ENCODE data around the gene TFF3. TPM values are rescaled to one million over a fixed set of nuclear protein-coding genes. Genes with fewer than 3 reads are reported as not detected.
A peak's percentile ranks its signal among the peaks of the same experiment; 100 is the strongest.

The TFF3 gene
- total RNA-seq, 2 donors from 2014 or later = 5.0 TPM

DNA sequence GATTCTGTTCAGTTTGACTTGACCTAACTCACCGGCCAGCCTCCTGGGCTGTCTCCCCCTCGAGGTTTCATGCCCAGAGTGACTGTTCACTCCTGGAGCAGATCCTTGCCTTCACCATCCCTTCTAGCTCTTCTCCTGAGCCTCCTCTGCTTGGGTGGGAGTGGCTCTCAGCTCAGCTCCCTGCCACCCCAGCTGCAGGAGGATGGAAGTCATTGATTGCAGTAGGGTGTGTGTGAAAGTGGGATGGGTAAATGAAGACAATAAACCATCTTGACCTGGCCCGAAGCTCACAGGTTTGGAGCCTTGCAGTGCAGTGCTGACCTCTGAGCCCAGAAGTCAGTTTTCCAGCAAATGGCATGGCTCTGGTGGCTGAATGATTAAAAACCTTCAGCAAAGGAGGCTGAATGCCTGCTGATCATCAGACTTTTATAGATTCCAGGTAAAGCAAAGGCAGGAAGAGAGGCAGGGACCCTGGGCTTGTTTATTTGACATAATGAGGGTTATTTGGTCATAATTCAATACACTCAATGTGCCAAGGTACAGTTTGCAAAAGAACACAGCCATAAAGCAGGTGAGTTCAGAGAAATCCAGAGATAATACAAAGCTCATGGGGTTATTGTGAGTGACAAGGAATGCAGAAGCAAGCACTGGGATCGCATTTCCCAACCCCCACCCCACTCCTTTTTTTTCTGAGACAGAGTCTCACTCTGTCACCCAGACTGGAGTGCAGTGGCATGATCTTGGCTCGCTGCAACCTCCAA lies 17.5 kb upstream of the TFF3 start:
- Histone ChIP-seq H3K4me3 (no peak overlapping the region), H3K27ac (no peak overlapping the region), H3K27me3 (no peaks in the 10 kb centered on the region), H3K9me3 (peaks cover 0 to 11% of the 10 kb centered on the region in 2 donors), H3K36me3 (no peaks in the 10 kb centered on the region), H3K4me1 (no peaks in the 10 kb centered on the region)
- no peak for TF ChIP-seq CTCF (IDR thresholded peaks at IDR 0.05)
- DNase-seq (ENCODE audit: low spot score) = peak; percentile 13

- Histone ChIP-seq H3K36me3 (no peaks in the 10 kb centered on the region), H3K4me1 (no peaks in the 10 kb centered on the region), H3K27ac (no peak overlapping the region), H3K9me3 (peaks cover 0 to 11% of the 10 kb centered on the region in 2 donors), H3K27me3 (no peaks in the 10 kb centered on the region), H3K4me3 (no peak overlapping the region)
- no peak for DNase-seq (ENCODE audit: low spot score)
- no peak for TF ChIP-seq CTCF (IDR thresholded peaks at IDR 0.05)
These were observed 16.5 kb upstream of the TFF3 start for GRCh38 chr21:42331660-42332059.

DNA sequence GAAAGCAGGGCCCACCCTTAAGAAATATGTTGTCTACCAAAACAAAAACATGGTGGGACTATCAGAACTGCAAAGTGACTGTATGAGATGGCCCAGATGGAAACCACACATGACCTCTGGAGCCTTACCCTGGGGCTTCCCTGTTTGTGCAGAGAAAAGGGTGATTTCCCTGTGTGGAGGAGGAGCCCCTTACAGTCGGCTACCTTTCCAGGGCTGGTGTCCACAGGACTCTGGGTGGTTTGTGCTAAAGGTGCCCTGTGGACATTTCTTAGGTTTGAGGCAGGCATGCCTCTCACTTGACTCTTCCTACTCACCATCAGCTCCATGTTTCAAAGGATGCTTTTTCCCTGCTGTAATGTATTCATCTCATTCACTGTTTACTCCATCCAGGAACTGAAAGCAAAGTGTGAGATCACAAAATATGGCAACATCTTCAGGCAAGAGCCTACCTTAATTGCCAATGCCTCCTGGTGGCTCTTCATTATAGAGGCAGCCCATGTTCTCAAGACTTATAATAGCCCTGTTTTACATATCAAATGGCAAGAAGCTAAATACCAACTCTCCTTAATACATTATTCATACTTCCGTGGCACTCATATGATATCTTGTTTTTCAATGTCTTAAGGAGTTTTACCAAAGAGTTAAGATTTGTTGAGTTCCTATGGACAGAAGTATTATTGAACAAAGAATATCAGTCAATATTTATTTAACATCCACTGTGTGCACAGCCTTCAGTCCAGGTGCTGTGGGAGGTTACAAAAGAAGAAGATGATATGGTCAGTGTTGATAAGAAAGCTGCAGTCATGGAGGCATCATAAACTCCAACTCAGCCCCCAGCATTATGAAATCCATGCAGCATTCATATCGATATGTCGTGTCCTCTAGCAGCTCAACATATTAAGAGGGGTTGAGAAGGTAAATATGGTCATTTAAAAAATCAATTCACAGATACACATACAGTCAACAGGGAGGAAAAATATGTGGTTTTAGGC lies 15.5 kb upstream of the TFF3 start:
- Histone ChIP-seq H3K27ac (no peak overlapping the region), H3K4me3 (no peak overlapping the region), H3K9me3 (peaks cover 0 to 11% of the 10 kb centered on the region in 2 donors), H3K36me3 (no peaks in the 10 kb centered on the region), H3K27me3 (no peaks in the 10 kb centered on the region), H3K4me1 (no peaks in the 10 kb centered on the region)
- no peak for TF ChIP-seq CTCF (IDR thresholded peaks at IDR 0.05)
- DNase-seq (ENCODE audit: low spot score) = no peak

DNA sequence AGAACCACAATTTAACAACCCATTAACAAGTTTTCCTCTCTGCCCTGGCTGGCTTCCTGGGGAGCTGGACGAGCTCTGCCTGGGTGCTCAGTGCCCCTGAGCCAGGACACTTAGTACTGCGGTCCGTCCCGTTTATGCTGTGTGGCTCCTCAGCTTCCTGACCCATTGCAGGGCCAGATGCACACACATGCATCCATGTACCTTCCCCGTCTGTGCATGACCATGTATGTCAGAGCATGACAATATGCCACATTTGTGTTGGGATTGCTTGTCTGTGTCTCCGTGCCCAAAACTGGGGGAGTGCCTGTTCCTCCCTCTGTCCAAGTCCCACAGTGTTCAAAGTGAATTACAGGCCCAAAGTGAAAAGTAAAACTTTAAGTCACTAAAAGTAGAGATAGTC lies 9.7 kb upstream of the TFF3 start:
- no peak overlapping the region for H3K27ac ChIP-seq
- H3K36me3 ChIP-seq = no peaks in the 10 kb centered on the region
- no peaks in the 10 kb centered on the region for H3K4me1 ChIP-seq
- H3K27me3 ChIP-seq = no peaks in the 10 kb centered on the region
- DNase-seq (ENCODE audit: low spot score) = no peak
- no peak overlapping the region for H3K4me3 ChIP-seq
- no peak for TF ChIP-seq CTCF (IDR thresholded peaks at IDR 0.05)
- no peaks in the 10 kb centered on the region for H3K9me3 ChIP-seq

- Histone ChIP-seq H3K27ac (no peak overlapping the region), H3K36me3 (no peaks in the 10 kb centered on the region), H3K4me3 (no peak overlapping the region), H3K9me3 (no peaks in the 10 kb centered on the region), H3K4me1 (no peaks in the 10 kb centered on the region), H3K27me3 (no peaks in the 10 kb centered on the region)
- DNase-seq (ENCODE audit: low spot score) = no peak
- no peak for TF ChIP-seq CTCF (IDR thresholded peaks at IDR 0.05)
These were observed 6.6 kb upstream of the TFF3 start for GRCh38 chr21:42321845-42322244.
